Upper lobe of left lung (tissue), 4 donors: ENCODE data around the gene LRRC74A.

ENCODE experiments used
- CTCF ChIP-seq, 6 experiments: fragments of 450-650 bp in 4 of 6; fragments of 200-600 bp in 2 of 6; sonication (generic) in 2 of 6; IDR thresholded peaks; one replicate each; pipeline ENCODE4 v1.5.1; 2016 to 2019; ENCODE audit warnings: antibody characterized with exemption in 6 of 6
- EP300 ChIP-seq, 4 donors: sonication (generic); formaldehyde crosslinking; IDR thresholded peaks; one replicate each; pipeline ENCODE4 v1.5.1; 2017; ENCODE audit warnings: antibody characterized with exemption in 4 of 4, control low read depth in 2 of 4
- POLR2A ChIP-seq, 4 donors: fragments of 450-650 bp; IDR thresholded peaks; one replicate each; pipeline ENCODE4 v1.5.1; 2016 to 2017; ENCODE audit warnings: antibody characterized with exemption in 4 of 4, mild to moderate bottlenecking in 2 of 4
- POLR2AphosphoS5 ChIP-seq, 2 donors: sonication (generic); formaldehyde crosslinking; IDR thresholded peaks; one replicate each; pipeline ENCODE4 v1.5.1; 2017; ENCODE audit warnings: antibody characterized with exemption in 2 of 2

GRCh38 chr14:76842414-76842813 is 16.2 kb downstream of the LRRC74A start:
- no peak for TF ChIP-seq CTCF (IDR thresholded peaks at IDR 0.05)
- no peak for TF ChIP-seq EP300 (IDR thresholded peaks at IDR 0.05)
- no peak for TF ChIP-seq POLR2A (IDR thresholded peaks at IDR 0.05)
- TF ChIP-seq POLR2AphosphoS5 (IDR thresholded peaks at IDR 0.05) = no peak
